Ishikawa (cell line): ENCODE measurements around the gene NEK11.

Experiments
- CREB1 ChIP-seq: IDR thresholded peaks from 2 replicates; pipeline ENCODE4 v1.6.1; 2012; ENCODE audit warnings: low read depth
- NFIC ChIP-seq: IDR thresholded peaks from 2 replicates; pipeline ENCODE4 v1.6.1; 2012
- RAD21 ChIP-seq: IDR thresholded peaks from 2 replicates; pipeline ENCODE4 v1.6.1; 2012; ENCODE audit warnings: low read depth
- TCF12 ChIP-seq: IDR thresholded peaks from 2 replicates; pipeline ENCODE4 v1.6.1; 2012; ENCODE audit warnings: low read depth
- TEAD4 ChIP-seq: IDR thresholded peaks from 2 replicates; pipeline ENCODE4 v1.6.1; 2012
- YY1 ChIP-seq: IDR thresholded peaks from 2 replicates; pipeline ENCODE4 v1.6.1; 2012; ENCODE audit warnings: low read depth
- ZBTB7A ChIP-seq: IDR thresholded peaks from 2 replicates; pipeline ENCODE4 v1.6.1; 2012; ENCODE audit warnings: low read depth
- TF ChIP-seq, protein P1 (sequence below): IDR thresholded peaks from 2 replicates; pipeline ENCODE4 v1.6.1; 2012; ENCODE audit warnings: low read depth, mild to moderate bottlenecking
- TF ChIP-seq, protein P2 (sequence below): IDR thresholded peaks from 2 replicates; pipeline ENCODE4 v1.6.1; 2012
- TF ChIP-seq, protein P3 (sequence below): IDR thresholded peaks from 2 replicates; pipeline ENCODE4 v1.6.1; 2012

DNA sequence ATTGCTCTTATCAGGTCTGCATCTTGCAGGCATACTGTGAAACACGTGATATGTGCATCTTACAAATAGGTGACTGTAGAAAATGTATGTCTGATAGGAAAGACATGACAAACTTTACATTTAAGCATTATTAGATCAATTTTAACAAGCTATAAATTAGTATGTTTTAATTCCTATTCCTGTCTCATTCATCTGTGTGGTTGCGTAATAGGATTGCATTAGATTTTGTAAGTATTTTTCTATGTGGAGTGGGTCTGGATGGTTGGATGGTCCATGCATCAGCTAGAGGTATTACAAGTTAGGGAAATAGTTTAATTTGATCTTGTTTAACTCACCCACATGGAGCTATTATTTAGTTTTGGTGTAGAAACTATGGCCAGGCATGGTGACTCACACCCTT lies 18.9 kb upstream of the NEK11 start:
- TF ChIP-seq RAD21 (no peak), YY1 (no peak), NFIC (no peak), ZBTB7A (no peak), TEAD4 (no peak), CREB1 (no peak), TCF12 (no peak)
- TF ChIP-seq, protein P1, sequence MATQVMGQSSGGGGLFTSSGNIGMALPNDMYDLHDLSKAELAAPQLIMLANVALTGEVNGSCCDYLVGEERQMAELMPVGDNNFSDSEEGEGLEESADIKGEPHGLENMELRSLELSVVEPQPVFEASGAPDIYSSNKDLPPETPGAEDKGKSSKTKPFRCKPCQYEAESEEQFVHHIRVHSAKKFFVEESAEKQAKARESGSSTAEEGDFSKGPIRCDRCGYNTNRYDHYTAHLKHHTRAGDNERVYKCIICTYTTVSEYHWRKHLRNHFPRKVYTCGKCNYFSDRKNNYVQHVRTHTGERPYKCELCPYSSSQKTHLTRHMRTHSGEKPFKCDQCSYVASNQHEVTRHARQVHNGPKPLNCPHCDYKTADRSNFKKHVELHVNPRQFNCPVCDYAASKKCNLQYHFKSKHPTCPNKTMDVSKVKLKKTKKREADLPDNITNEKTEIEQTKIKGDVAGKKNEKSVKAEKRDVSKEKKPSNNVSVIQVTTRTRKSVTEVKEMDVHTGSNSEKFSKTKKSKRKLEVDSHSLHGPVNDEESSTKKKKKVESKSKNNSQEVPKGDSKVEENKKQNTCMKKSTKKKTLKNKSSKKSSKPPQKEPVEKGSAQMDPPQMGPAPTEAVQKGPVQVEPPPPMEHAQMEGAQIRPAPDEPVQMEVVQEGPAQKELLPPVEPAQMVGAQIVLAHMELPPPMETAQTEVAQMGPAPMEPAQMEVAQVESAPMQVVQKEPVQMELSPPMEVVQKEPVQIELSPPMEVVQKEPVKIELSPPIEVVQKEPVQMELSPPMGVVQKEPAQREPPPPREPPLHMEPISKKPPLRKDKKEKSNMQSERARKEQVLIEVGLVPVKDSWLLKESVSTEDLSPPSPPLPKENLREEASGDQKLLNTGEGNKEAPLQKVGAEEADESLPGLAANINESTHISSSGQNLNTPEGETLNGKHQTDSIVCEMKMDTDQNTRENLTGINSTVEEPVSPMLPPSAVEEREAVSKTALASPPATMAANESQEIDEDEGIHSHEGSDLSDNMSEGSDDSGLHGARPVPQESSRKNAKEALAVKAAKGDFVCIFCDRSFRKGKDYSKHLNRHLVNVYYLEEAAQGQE: no peak
- TF ChIP-seq, protein P2, sequence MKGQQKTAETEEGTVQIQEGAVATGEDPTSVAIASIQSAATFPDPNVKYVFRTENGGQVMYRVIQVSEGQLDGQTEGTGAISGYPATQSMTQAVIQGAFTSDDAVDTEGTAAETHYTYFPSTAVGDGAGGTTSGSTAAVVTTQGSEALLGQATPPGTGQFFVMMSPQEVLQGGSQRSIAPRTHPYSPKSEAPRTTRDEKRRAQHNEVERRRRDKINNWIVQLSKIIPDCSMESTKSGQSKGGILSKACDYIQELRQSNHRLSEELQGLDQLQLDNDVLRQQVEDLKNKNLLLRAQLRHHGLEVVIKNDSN: no peak
- TF ChIP-seq, protein P3, sequence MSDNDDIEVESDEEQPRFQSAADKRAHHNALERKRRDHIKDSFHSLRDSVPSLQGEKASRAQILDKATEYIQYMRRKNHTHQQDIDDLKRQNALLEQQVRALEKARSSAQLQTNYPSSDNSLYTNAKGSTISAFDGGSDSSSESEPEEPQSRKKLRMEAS: no peak
